Osteoblast (primary cell): Measurements from ENCODE around the gene NMNAT2. TPM values are rescaled to one million over a fixed set of nuclear protein-coding genes. Genes with fewer than 3 reads are reported as not detected.
A peak's percentile ranks its signal among the peaks of the same experiment; 100 is the strongest.

Experiments
- DNase-seq: peaks from one replicate; pipeline ENCODE4 v3.0.0; 2011; ENCODE audit warnings: low spot score, mixed read lengths; ENCODE audit not compliant: insufficient read length; ENCODE audit errors: missing footprints
- H2AFZ ChIP-seq: 2 replicates; pipeline ENCODE4 v1.6.0; 2011; ENCODE audit warnings: mild to moderate bottlenecking, low read length
- H3K27ac ChIP-seq: 2 replicates; pipeline ENCODE4 v1.5.1; 2011; ENCODE audit warnings: mild to moderate bottlenecking, low read depth, low read length, moderate library complexity
- H3K27me3 ChIP-seq: 2 replicates; pipeline ENCODE4 v1.6.0; 2012; ENCODE audit warnings: mild to moderate bottlenecking, control low read depth, inconsistent platforms, low read length, moderate library complexity; ENCODE audit not compliant: insufficient read depth
- H3K36me3 ChIP-seq: 2 replicates; pipeline ENCODE4 v1.5.1; 2011; ENCODE audit warnings: mild to moderate bottlenecking, low read length, control low read depth, moderate library complexity; ENCODE audit not compliant: insufficient read depth
- H3K4me1 ChIP-seq: 2 replicates; pipeline ENCODE4 v1.5.1; 2011; ENCODE audit warnings: mild to moderate bottlenecking, low read length, control low read depth, moderate library complexity; ENCODE audit not compliant: insufficient read depth
- H3K4me2 ChIP-seq: 2 replicates; pipeline ENCODE4 v1.6.0; 2011; ENCODE audit warnings: mild to moderate bottlenecking, low read length; ENCODE audit not compliant: insufficient read depth
- H3K4me3 ChIP-seq: fragments of 200-600 bp; sonication (generic); 3 replicates; pipeline ENCODE4 v1.5.1; 2012; ENCODE audit warnings: mild to moderate bottlenecking, low read length, inconsistent platforms; ENCODE audit not compliant: insufficient read depth
- H3K79me2 ChIP-seq: 2 replicates; pipeline ENCODE4 v1.6.0; 2012; ENCODE audit warnings: mild to moderate bottlenecking, low read length, control low read depth, inconsistent platforms; ENCODE audit not compliant: insufficient read depth
- H3K9me3 ChIP-seq: 2 replicates; pipeline ENCODE4 v1.5.1; 2011; ENCODE audit warnings: low read depth, low read length, control low read depth
- H4K20me1 ChIP-seq: 2 replicates; pipeline ENCODE4 v1.6.0; 2012; ENCODE audit warnings: mild to moderate bottlenecking, low read length, control low read depth; ENCODE audit not compliant: insufficient read depth
- total RNA-seq: library from RNA; depleted of rRNA; stranded (reverse); fragments of >200 nt; gene quantifications from 2 replicates; pipeline ENCODE4 v1.2.3, GENCODE V29; 2012
- TF ChIP-seq, protein P1 (sequence below): IDR thresholded peaks from 2 replicates; pipeline ENCODE4 v1.5.1; 2011; ENCODE audit warnings: mild to moderate bottlenecking, low read depth, low read length, moderate library complexity; ENCODE audit errors: extremely low read depth

Gene NMNAT2
- total RNA-seq, 1 donor = 2.5 TPM

DNA sequence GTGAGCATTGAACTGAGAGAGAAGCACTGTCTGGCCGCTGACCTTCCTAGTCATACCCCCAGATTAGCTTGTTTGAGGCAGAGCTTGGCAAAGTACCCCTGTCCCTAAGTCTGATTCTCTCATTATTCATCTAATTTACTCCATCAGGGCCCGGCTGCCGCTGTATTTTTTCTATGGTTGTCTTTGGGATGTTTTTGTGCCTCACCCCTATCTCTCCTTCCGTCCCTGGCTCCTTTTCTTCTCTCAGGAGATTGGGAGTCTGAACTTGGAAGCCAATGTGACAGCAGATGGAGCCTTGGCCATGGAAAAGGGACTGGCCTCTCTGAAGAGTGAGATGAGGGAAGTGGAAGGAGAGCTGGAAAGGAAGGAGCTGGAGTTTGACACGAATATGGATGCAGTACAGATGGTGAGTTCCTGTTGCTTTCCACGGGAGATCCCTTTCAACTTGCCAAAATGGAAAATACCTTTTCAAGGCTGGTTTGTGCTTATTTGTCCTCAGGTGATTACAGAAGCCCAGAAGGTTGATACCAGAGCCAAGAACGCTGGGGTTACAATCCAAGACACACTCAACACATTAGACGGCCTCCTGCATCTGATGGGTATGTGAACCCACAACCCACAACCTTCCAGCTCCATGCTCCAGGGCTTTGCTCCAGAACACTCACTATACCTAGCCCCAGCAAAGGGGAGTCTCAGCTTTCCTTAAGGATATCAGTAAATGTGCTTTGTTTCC is 178.2 kb downstream of the NMNAT2 start:
- H3K27me3 ChIP-seq = no peaks in the 10 kb centered on the region
- no peak overlapping the region for H3K4me3 ChIP-seq
- no peaks in the 10 kb centered on the region for H3K79me2 ChIP-seq
- TF ChIP-seq, protein P1, sequence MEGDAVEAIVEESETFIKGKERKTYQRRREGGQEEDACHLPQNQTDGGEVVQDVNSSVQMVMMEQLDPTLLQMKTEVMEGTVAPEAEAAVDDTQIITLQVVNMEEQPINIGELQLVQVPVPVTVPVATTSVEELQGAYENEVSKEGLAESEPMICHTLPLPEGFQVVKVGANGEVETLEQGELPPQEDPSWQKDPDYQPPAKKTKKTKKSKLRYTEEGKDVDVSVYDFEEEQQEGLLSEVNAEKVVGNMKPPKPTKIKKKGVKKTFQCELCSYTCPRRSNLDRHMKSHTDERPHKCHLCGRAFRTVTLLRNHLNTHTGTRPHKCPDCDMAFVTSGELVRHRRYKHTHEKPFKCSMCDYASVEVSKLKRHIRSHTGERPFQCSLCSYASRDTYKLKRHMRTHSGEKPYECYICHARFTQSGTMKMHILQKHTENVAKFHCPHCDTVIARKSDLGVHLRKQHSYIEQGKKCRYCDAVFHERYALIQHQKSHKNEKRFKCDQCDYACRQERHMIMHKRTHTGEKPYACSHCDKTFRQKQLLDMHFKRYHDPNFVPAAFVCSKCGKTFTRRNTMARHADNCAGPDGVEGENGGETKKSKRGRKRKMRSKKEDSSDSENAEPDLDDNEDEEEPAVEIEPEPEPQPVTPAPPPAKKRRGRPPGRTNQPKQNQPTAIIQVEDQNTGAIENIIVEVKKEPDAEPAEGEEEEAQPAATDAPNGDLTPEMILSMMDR = no peak
- H3K4me1 ChIP-seq = peaks cover 65% of the 10 kb centered on the region
- peak overlapping the region; percentile 4 for H3K27ac ChIP-seq
- H3K9me3 ChIP-seq = no peaks in the 10 kb centered on the region
- no peaks in the 10 kb centered on the region for H4K20me1 ChIP-seq
- H3K36me3 ChIP-seq = no peaks in the 10 kb centered on the region
- H3K4me2 ChIP-seq = no peak overlapping the region
- H2AFZ ChIP-seq = peak overlapping the region; percentile 37
- DNase-seq = no peak

DNA sequence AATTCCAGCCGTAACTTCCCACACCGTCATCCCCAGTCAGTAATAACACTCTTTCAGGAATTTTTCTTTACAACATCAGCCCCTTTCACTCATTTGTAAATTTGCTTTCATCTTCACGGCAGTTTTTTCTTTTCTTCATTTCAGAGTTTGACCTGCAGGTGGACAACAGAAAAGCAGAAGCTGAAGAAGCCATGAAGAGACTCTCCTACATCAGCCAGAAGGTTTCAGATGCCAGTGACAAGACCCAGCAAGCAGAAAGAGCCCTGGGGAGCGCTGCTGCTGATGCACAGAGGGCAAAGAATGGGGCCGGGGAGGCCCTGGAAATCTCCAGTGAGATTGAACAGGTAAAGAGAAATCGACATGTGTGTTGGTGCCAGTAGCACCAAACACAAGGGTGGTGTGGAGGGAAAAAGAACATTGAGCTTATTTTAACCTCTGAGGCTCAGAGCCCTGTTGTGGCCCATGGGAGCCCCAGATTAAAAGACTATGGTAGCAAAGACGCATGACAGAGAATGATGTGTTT is 178.9 kb downstream of the NMNAT2 start:
- H3K4me1 ChIP-seq = peaks cover 60% of the 10 kb centered on the region
- H3K79me2 ChIP-seq = no peaks in the 10 kb centered on the region
- H3K27ac ChIP-seq = peak overlapping the region; percentile 85
- H2AFZ ChIP-seq = no peak overlapping the region
- H3K27me3 ChIP-seq = no peaks in the 10 kb centered on the region
- TF ChIP-seq, protein P1 = no peak
- no peak overlapping the region for H3K4me2 ChIP-seq
- H4K20me1 ChIP-seq = no peaks in the 10 kb centered on the region
- no peak overlapping the region for H3K4me3 ChIP-seq
- H3K36me3 ChIP-seq = no peaks in the 10 kb centered on the region
- no peaks in the 10 kb centered on the region for H3K9me3 ChIP-seq
- DNase-seq = no peak

DNA sequence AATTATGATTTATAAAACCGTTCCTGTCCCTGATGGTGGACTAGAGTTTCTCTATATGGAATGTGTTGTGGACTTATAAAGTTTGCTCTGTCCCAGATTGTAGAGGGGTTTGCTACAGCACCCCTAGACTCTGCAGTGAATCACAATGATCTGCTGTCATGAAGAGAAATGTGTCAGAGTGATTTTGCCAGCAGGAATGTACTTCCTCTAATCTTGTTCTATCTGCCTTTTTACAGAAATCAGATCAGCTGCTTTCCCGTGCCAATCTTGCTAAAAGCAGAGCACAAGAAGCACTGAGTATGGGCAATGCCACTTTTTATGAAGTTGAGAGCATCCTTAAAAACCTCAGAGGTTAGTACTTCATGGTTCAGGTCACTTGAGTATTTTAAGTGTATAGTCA is 180.1 kb downstream of the NMNAT2 start:
- H3K79me2 ChIP-seq = no peaks in the 10 kb centered on the region
- H3K36me3 ChIP-seq = no peaks in the 10 kb centered on the region
- H3K27me3 ChIP-seq = no peaks in the 10 kb centered on the region
- H2AFZ ChIP-seq = no peak overlapping the region
- H4K20me1 ChIP-seq = no peaks in the 10 kb centered on the region
- no peak overlapping the region for H3K4me3 ChIP-seq
- H3K27ac ChIP-seq = peak overlapping the region; percentile 85
- no peaks in the 10 kb centered on the region for H3K9me3 ChIP-seq
- peaks cover 56% of the 10 kb centered on the region for H3K4me1 ChIP-seq
- TF ChIP-seq, protein P1 = no peak
- peak; percentile 54 for DNase-seq
- H3K4me2 ChIP-seq = peak overlapping the region; percentile 26

DNA sequence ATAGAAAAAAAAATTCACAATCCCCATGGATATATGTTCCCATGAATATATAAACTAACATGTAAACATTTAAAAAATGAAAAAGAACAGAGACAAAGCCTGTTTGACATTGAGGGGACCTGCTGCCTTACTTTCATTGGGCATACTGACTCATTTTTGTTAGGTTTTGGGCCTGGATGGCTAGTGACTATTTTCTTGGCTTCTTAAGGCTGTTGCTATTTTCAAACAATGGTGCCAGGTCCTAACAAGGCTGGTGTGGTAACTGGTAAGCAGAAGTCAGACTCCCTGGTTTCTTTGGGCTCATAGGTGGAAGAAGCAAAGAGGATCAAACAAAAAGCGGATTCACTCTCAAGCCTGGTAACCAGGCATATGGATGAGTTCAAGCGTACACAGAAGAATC is 181.1 kb downstream of the NMNAT2 start:
- DNase-seq = no peak
- H2AFZ ChIP-seq = peak overlapping the region; percentile 11
- H3K27me3 ChIP-seq = no peaks in the 10 kb centered on the region
- no peaks in the 10 kb centered on the region for H3K36me3 ChIP-seq
- H3K4me3 ChIP-seq = no peak overlapping the region
- H3K4me1 ChIP-seq = peaks cover 50% of the 10 kb centered on the region
- no peaks in the 10 kb centered on the region for H3K79me2 ChIP-seq
- TF ChIP-seq, protein P1 = no peak
- H4K20me1 ChIP-seq = no peaks in the 10 kb centered on the region
- no peaks in the 10 kb centered on the region for H3K9me3 ChIP-seq
- no peak overlapping the region for H3K4me2 ChIP-seq
- peak overlapping the region; percentile 85 for H3K27ac ChIP-seq
